AG08395 (cell line): ENCODE data around the gene ADGRL3.
"Not testable (repeated sequence)": the region's sequence is repeated elsewhere in the genome, so short reads cannot be mapped to it uniquely, and the experiment has no call there.

ENCODE experiments used
- DNase-seq: peaks from one replicate; pipeline ENCODE4 v3.0.0; 2012; ENCODE audit warnings: mixed read lengths, low spot score

Gene ADGRL3

DNA sequence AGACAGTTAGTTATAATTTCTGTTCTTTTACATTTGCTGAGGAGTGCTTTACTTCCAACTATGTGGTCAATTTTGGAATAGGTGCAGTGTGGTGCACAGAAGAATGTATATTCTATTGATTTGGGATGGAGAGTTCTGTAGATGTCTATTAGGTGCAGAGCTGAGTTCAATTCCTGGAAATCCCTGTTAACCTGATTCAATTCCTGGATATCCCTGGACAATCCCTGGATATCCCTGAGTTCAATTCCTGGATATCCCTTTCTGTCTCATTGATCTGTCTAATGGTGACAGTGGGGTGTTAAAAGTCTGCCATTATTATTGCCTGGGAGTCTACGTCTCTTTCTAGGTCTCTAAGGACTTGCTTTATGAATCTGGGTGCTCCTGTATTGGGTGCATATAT lies 557.9 kb downstream of the ADGRL3 start:
- DNase-seq, result not testable (repeated sequence)

DNA sequence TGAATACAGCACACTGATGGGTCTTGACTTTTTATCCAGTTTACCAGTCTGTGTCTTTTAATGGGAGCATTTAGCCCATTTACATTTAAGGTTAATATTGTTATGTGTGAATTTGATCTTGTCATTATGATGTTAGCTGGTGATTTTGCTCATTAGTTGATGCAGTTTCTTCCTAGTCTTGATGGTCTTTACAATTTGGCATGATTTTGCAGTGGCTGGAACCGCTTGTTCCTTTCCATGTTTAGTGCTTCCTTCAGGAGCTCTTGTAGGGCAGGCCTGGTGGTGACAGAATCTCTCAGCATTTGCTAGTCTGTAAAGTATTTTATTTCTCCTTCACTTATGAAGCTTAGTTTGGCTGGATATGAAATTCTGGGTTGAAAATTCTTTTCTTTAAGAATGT lies 558.5 kb downstream of the ADGRL3 start:
- DNase-seq, result not testable (repeated sequence)

DNA sequence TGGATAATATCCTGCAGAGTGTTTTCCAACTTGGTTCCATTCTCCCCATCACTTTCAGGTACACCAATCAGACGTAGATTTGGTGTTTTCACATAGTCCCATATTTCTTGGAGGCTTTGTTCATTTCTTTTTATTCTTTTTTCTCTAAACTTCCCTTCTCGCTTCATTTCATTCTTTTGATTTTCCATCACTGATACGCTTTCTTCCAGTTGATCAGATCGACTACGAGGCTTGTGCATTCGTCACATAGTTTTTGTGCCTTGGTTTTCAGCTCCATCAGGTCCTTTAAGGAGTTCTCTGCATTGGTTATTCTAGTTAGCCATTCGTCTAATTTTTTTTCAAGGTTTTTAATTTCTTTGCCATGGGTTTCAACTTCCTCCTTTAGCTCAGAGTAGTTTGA lies 559.1 kb downstream of the ADGRL3 start:
- DNase-seq, result not testable (repeated sequence)

DNA sequence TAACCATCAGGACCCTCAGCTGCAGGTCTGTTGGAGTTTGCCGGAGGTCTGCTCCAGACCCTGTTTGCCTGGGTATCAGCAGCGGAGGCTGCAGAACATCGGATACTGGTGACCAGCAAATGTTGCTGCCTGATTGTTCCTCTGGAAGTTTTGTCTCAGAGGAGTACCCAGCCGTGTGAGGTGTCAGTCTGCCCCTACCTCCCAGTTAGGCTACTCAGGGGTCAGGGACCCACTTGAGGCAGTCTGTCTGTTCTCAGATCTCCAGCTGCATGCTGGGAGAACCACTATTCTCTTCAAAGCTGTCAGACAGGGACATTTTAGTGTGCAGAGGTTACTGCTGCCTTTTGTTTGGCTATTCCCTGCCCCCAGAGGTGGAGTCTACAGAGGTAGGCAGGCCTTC lies 559.8 kb downstream of the ADGRL3 start:
- not testable (repeated sequence) for DNase-seq

DNA sequence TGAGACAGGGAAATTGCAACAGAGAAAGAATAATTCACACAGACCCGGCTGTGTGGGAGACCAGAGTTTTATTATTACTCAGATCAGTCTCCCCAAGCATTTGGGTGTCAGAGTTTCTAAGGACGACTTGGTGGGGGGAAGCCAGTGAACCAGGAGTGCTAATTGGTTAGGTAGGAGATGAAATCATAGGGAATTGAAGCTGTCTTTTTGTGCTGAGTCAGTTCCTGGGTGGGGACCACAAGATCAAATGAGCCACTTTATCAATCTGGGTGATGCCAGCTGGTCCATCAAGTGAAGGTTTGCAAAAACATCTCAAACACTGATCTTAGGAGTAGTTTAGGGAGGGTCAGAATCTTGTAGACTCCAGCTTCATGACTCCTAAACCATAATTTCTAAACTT lies 560.7 kb downstream of the ADGRL3 start:
- no peak for DNase-seq

DNA sequence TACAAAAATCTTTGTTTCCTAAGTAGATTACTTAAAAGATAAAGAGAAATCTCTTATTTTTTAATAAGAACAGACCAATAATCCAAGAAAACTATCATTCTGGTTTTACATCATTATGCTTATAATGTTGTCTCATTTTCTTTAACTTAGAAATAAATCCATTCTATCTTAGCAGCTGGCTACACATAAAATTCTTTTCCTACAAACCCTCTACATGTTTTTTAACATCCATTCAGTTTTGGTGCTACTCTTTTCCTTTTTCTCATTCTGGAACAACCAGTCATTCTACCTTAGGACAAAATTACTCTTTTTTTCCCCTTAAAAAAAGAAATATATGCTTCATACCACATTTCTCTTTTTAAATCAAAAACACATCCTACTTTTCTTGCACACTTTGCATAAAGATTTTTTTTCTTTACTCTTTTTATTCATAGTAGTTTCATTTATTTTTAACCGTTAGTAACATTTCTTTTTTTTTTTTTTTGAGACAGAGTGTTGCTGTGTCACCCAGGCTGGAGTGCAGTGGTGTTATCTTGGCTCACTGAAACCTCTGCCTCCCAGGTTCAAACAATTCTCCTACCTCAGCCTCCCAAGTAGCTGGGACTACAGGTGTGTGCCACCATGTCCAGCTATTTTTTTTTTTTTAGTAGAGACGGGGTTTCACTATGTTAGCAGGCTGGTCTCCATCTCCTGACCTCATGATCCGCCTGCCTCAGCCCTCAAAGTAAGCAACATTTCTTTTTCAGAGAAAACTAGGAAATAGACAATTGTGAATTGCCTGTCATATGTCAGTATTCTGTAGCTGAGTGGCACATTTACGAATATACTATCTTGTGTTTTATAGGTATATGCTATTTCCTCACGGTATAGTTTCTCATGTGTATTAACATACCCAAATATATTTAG lies 562.8 kb downstream of the ADGRL3 start:
- no peak for DNase-seq

DNA sequence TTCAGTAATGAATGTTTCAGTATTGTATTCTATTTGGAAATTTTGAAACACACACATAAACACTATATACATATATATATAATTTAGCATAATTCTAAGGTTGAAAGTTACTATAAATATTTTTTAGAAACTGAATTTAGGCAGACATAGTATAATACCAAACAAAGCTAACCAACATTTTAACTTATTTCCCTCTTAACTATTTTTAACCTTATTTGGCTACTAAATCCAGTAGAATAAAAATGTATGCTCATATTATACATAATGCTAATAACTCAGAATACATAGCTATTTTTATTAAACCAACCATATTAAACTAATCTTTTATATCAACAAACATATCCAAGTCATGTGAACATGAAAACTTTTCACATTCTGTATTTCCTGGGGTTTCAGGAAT lies 563.6 kb downstream of the ADGRL3 start:
- DNase-seq, result no peak

DNA sequence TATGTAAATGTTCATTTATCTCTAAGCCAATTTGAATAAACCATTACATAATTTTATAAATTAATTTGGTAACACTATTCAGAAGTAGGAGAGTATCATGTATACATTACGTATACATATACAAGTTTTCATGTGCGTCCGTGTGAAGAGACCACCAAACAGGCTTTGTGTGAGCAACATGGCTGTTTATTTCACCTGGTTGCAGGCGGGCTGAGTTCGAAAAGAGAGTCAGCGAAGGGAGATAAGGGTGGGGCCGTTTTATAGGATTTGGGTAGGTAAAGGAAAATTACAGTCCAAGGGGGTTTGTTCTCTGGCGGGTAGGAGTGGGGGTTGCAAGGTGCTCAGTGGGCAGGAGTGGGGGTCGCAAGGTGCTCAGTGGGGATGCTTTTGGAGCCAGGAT lies 564.0 kb downstream of the ADGRL3 start:
- not testable (repeated sequence) for DNase-seq

DNA sequence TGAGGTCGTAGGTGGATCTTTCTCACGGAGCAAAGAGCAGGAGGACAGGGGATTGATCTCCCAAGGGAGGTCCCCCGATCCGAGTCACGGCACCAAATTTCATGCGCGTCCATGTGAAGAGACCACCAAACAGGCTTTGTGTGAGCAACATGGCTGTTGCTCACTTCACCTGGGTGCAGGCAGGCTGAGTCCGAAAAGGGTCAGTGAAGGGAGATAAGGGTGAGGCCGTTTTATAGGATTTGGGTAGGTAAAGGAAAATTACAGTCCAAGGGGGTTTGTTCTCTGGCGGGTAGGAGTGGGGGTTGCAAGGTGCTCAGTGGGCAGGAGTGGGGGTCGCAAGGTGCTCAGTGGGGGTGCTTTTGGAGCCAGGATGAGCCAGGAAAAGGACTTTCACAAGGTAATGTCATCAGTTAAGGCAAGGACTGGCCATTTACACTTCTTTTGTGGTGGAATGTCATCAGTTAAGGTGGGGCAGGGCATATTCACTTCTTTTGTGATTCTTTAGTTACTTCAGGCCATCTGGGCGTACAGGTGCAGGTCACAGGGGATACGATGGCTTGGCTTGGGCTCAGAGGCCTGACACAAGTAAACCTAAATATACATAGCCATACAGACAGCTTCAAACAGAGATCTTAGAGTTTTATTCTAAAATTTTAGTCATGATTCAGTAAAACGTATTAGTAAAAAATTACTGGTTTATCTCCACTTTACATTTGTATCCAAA lies 569.5 kb downstream of the ADGRL3 start:
- DNase-seq, result not testable (repeated sequence)

DNA sequence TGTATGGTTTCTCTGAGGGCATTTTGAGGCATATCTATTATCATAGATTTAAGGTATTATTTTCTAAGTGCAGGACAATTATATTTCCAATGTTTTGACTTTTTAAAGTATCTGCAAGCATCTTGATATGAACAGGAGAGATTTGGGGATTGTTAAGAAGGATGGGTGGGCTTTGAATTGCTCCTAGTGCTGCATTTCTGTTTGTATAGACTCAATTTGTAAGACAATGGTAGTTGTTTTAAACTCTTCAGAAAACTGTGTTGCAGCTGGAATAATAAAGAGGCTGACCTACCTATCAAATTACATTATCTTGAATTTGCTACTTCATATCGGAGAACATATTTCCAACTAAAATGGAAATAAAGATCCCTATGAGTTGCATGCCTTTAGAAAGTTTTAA lies 570.3 kb downstream of the ADGRL3 start:
- no peak for DNase-seq

DNA sequence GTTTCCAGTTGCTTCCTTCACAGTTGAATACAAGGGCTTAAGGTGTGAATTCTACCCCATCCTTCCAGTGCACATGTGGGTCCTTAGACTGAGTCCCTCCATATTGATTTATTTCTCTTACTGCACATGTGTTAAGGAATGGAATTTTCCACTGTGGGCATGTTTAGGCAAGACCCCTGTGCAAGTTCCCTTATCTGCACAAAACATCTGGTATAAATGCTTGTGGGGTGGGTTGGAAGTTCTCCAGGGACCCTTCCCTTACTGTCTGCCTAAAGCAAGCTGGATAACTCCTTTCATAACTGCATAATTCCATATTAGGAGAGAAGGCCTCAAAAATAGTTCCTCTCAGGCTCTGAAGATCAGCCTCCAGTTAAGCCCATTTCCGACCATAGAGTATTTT lies 570.9 kb downstream of the ADGRL3 start:
- no peak for DNase-seq

DNA sequence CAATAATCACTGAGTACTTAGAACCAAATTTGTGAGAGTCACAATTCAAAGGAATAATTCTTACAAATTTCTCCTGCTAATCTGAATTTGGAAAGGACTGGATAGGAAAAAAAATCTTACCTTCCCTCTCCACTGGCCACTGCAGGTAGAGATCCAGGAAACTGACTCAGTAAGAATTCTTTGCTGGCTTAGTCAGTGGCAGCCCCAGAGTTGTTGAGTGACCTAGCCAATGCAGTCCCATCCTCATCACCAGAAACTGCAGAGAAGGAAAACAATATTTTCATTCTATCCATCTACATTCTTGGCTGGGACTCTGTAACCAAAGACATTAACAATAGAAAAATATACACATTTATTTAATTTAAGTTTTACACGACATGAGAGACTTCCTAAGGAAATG lies 572.0 kb downstream of the ADGRL3 start:
- DNase-seq, result no peak

DNA sequence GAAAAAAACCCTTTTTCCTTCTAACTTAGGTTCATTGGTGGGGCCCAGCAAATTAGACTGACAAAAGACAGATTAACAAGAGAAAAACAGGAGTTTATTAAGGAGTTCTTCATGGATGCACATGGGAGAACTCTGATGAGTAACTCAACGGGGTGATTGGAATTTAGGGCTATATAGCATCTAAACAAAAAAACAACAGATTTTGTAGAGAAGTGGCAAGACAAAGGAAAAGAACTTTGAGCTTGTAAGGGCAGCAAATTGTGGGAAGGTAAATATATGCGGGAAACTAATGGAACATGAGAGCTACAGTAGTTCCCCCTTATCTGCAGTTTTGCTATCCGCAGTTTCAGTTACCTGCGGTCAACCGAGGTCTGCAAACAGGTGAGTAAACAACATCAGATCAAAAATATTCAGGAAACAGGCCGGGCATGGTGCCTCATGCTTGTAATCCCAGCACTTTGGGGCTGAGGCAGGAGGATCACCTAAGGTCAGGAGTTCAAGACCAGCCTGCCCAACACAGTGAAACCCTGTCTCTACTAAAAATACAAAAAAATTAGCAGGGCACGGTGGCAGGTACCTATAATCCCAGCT lies 573.6 kb downstream of the ADGRL3 start:
- no peak for DNase-seq

DNA sequence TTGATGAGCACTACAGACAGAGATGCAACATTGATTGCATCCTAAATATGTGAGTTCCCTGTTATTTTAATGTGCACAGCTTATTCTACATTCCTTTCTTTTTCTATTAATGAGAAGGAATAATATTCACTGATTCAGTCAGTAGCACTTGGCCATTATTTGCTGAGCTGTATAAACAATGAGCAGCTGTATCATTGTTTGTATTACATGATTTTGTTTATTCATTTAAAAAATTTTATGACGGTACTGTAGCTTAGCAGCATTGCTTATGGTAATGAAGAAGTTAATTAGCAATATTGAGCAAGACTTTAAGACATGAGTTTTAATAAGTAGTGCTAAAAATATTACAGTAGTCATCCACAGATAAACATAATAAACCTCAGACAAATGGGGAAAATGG lies 582.0 kb downstream of the ADGRL3 start:
- no peak for DNase-seq

DNA sequence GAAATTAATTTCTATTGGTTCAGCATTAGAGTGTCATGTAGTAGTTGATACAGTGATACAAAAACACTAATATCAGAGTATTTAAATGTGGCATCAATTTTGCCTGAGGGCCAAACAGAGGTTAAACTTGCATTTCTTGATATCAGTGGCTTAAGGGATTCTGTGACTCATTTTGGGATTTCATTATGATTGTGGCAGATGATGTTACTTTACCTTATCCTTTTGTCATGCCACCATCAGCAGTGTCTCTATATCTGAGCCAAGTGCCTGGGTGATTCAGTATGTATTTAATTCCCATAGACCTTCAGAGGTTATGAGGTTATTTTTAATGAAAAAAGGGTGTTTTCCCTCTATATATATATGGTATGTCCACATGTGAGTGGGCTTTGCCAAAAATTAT lies 582.9 kb downstream of the ADGRL3 start:
- no peak for DNase-seq

DNA sequence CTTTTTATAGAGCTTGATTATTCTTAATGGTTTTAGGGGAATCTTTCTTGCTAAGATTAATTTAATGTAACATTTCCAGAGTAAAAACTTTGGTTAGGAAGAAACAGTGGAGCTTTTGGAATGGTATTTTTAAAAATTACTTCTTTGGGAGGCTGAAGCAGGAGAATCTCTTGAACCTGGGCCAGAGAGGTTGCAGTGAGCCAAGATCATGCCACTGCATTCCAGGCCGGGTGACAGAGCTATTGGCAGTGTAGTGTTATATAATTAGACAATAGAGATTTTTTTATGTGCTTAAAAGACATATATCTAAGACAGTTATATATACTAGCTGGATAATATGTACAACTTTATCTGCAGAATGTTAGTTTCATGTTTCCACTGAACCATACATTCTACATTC lies 585.6 kb downstream of the ADGRL3 start:
- DNase-seq, result no peak

DNA sequence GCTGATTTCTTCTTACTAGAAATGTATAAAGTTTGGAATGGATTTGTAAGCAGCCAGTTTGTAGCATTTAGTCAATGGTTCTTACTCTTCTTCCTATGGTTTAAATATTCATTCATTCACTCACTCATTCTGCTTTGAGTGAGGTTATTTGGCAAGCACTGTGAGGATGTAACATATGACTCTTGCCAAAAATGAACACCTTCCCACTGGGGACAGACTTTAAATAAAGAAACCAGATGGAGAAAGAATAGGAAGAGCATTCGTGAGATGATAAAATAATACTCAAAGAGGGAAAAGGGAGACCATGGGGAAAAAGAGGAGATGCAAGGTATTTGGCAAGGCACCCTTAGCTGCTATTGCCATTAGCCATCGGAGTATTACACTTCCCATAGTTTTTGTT lies 586.1 kb downstream of the ADGRL3 start:
- no peak for DNase-seq

DNA sequence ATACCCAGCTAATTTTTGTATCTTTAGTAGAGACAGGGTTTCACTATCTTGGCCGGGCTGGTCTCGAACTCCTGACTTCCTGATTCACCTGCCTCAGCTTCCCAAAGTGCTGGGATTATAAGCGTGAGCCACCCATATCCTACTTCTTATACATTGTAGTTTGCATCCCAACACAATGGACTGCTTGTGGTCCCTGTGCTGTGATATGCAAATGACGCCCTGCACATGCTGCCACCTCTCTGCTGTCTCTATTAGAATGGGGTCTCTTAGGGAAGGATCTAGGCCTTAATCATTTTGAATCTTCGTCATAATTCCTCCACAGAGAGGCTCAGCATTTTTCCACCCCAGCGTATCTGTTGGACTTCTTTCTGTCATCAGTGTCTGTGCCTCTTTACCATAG lies 595.9 kb downstream of the ADGRL3 start:
- DNase-seq, result no peak

DNA sequence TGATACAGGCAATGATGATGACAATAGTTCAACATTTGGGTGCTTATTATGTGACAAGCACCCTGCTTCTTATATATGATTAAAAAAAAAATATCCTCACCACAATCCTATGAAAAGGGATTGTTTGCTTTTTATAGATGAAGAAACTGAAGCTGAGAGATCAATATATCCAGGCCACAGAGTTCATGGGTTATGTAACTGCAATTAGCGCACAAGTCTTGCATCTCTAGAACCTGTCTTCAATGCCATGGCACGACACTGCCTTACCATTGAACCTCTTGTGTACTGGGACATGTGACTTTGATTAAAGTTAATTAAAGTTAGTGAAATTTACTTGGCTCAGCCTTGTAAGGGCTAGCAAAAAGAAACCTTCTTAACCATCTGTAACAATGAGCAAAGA lies 599.7 kb downstream of the ADGRL3 start:
- DNase-seq, result no peak

DNA sequence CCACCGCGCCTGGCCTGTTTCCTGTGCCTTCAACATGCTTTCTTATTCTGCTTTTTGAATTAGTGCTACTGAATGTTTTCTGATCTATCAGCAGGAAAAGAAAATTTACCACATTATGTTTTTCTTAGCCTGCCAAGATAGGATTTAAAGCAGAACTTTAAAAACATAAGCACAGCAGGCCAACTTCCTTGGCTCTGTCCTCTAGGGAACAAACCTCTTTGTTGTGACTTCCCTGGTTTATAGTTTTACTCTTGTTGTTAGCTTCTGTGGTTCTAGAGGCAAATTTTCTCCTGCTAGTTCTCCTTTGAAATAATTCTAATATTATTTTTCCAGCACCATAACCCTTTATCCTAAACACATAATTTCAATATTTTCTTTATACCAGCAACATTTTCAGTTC lies 605.1 kb downstream of the ADGRL3 start:
- DNase-seq, result no peak

DNA sequence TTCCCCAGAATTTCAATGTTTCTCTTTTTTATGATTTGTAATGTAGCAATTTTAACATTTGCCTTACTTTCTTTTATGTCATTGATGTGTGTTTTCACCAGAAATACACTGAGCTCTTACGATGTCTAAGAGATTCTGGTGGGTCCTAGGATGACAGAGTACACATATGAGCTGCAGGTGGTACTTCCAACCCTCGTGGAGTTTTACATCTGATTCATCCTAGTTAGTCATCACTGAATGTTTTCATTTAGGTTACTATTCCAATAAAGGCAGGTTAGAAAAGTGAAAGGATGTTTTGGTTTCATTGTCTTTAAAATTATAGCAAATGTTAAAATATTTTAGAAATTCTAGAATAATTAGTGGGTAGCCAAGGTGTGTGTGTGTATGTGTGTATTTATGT lies 605.9 kb downstream of the ADGRL3 start:
- DNase-seq, result no peak

DNA sequence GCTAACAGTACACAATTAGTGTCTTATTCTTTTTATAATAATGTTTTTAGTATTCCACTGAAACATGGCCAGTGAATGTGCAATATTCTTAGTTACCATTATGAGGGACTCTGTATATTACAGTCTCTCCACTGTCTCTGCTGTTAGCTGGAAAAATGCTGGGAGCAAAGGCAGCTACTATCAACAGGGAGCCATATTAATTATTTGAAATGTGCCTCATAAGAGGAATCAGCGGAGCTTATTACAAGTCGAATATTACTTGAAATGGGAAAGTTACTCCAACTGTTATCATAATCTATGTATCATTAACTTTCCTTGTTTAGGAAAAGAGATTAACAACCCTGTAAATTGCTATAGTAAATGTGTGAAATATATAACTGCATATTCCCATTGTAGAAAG lies 612.0 kb downstream of the ADGRL3 start:
- DNase-seq, result no peak

DNA sequence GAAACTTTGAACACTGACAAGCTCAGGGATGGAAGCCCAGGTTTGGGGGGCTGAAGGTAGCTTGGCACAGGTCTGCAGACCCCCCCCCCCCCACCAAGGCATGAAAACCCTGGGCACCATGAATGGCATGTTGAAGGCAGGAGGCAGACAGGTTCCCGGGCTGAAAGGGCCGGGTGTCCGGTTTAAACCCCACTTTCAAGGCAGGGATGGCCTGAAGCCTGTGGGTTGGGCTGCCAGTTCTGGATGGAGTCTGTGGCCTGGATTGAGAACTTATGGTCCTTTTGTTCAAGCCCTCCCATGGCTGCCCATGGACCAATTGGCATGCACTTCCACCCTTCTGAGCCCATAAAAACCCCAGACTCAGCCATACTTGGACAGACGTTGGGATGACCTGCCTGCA lies 616.9 kb downstream of the ADGRL3 start:
- DNase-seq, result no peak
